ENCODE measurements around the gene STAC.

GRCh38 chr3:36488077-36488789 lies 107.9 kb downstream of the STAC start:
- TF ChIP-seq USF2 (CRISPR knock-in tag; IDR thresholded peaks at IDR 0.05) (no peak), CTCF (IDR thresholded peaks at IDR 0.05 in 2 of 3, conservative IDR thresholded peaks at IDR 0.05 in 1 of 3; ENCODE audit: insufficient read depth in 2 of 3, low read depth in 1 of 3, low read length in 3 of 3) (no peak), CEBPZ (IDR thresholded peaks at IDR 0.05; ENCODE audit: borderline replicate concordance, low read depth, low read length) (no peak)

All from K562 (cell line).